Activated CD4-positive, alpha-beta T cell treated with anti-CD3 and anti-CD28 coated beads, Interleukin-2, amount 10 ng/mL, durations not matched to agents 7 days and 5 days (primary cell): ENCODE data around the gene GPATCH3. TPM values are rescaled to one million over a fixed set of nuclear protein-coding genes. Genes with fewer than 3 reads are reported as not detected.

Experiments used
- CTCF ChIA-PET: fragments of 350-600 bp; sonication (Branson Sonifier 250); formaldehyde crosslinking; loops from one replicate; lab custom pipeline; 2021; ENCODE audit warnings: antibody characterized with exemption; lab: Charles Lee
- POLR2A ChIA-PET: fragments of 350-600 bp; sonication (Branson Sonifier 250); formaldehyde crosslinking; loops from one replicate; lab custom pipeline; 2021; ENCODE audit warnings: antibody characterized with exemption; lab: Charles Lee
- DNase-seq: peaks from one replicate; pipeline ENCODE4 v3.0.0-alpha.2; 2020
- H3K27ac Mint-ChIP-seq: one replicate; pipeline ENCODE4 v1.8.0; 2021; ENCODE audit warnings: mild to moderate bottlenecking, moderate library complexity, mixed read lengths
- H3K27me3 Mint-ChIP-seq: one replicate; pipeline ENCODE4 v1.8.0; 2021; ENCODE audit warnings: mixed read lengths
- H3K36me3 Mint-ChIP-seq: one replicate; pipeline ENCODE4 v1.8.0; 2021; ENCODE audit warnings: low read depth, mixed read lengths
- H3K4me1 Mint-ChIP-seq: one replicate; pipeline ENCODE4 v1.8.0; 2021; ENCODE audit warnings: mixed read lengths
- H3K4me3 Mint-ChIP-seq: one replicate; pipeline ENCODE4 v1.8.0; 2021; ENCODE audit warnings: mild to moderate bottlenecking, moderate library complexity, mixed read lengths
- H3K9me3 Mint-ChIP-seq: one replicate; pipeline ENCODE4 v1.8.0; 2021; ENCODE audit warnings: mixed read lengths
- total RNA-seq, 2 experiments: library from RNA; stranded (reverse); gene quantifications; one replicate each; pipeline ENCODE4 v1.2.3, GENCODE V29; 2021

Gene GPATCH3
- total RNA-seq, 2 experiments from 2014 or later = 14.0 to 14.8 TPM

DNA sequence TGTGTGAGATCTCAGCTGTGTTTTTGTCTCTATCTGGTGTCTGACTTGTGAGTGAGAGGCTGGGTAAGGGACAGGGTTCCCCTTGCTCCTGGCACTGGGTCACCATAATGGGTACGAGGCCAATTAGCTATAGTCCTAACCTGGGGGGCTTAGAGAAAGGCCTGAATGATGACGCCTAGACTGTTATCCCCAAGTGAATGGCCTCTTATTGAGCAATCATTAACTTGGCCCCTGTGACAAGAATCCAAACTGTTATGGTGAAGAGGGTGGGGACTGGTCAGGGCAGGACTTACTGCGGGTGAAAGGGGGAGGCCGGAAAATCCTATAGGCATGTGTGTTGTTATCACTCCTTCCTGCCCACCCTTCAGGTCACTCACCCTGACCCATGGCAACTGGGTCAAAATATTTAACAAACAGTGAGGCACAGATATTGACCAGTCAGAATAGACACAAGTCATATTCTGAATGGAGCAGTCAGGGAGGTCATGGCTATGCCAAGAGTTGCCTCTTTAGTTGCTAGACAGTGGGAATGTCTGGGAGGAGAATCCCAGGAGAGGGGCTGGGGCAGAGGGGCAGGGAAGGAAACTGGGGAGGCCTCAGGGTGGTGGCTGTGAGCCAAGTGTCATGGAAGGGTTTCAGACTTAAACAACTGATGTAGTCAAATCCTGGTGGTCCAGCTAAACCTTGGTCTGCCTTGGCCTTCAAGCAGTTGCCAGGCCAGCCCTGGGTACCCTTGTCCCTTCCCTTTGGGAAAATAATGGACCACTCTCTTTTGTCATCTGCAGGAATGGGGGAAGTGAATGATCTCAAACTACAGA, 10.3 kb upstream of the GPATCH3 start:
- H3K9me3 Mint-ChIP-seq = no peaks in the 10 kb centered on the region
- DNase-seq = no peak
- peaks cover 5% of the 10 kb centered on the region for H3K27me3 Mint-ChIP-seq
- H3K27ac Mint-ChIP-seq = no peak overlapping the region
- ChIA-PET POLR2A (no interaction called here), CTCF (interaction anchor here (0.6 to 1.4 kb wide), 2 partner anchors 20 to 267 kb away, joined by 3 to 4 read pairs; partner anchors contain the start of gene GPN2)
- no peaks in the 10 kb centered on the region for H3K36me3 Mint-ChIP-seq
- no peak overlapping the region for H3K4me3 Mint-ChIP-seq
- no peaks in the 10 kb centered on the region for H3K4me1 Mint-ChIP-seq

DNA sequence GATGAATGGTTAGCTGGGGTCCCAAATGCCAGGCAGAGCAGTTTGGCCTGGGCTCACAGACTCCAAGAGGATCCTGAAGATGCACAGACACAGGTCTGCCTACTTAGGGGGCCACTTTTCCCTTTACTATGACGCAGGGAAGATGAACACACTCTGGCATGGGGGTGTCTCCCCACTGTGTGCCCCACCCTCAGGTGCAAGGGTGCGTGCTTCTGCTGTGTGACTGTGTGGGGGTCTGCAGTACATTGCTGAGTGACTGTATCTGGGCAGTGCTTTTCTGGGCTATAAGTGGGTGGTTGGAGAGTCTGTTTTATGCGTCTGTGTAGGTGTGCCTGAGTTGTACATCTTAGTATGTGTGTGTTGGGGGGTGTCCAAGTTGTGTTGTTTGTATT, 9.7 kb upstream of the GPATCH3 start:
- Mint-ChIP-seq H3K9me3 (no peaks in the 10 kb centered on the region), H3K36me3 (no peaks in the 10 kb centered on the region), H3K27me3 (peaks cover 5% of the 10 kb centered on the region), H3K4me3 (no peak overlapping the region), H3K27ac (no peak overlapping the region), H3K4me1 (no peaks in the 10 kb centered on the region)
- ChIA-PET CTCF (interaction anchor here (0.6 kb wide), 1 partner anchor 266 kb away, joined by 4 read pairs; no protein-coding TSS in a partner anchor), POLR2A (no interaction called here)
- DNase-seq = no peak

DNA sequence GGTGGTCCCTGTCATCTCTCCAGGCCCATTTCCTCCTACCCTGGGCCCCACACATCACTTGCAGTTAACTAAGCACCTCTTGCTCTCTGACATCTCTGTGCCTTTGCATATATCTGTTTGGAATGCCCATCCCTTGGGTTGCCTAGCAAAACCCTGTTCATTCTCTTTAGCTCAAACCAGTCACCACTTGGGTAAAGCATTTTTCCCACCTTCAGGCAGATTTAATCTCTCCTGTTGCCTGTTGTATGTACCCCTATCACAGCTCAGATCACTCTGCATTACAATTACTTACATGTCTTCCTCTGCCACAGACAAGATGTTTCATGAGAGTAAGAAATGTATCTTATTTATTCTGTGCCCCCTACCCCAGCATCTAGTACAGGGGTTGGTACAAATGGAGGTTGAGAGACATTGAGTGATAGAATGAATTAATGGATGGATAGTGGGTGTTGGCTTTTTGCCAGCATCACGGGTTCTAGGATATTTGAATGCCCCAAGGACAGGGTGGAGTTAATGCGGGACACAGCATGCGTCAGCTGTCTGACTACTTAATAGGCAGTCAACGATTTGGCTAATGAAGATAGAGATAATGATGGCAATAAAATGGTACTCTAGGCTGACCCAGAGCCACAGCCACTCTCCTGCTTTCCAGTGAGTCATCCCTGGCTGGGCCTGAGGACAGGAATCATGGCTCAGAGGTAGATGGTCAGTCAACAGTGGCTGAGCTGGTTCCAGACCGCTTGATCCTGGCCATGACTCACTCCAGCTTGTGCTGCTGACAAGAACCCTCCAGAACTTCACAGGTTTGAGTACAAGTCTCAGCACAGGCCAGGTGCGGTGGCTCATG, 7.0 kb upstream of the GPATCH3 start:
- CTCF ChIA-PET = interaction anchor here (1.3 kb wide), 1 partner anchor 21 kb away, joined by 4 read pairs; no protein-coding TSS in a partner anchor
- Mint-ChIP-seq H3K4me1 (peaks cover under 1% of the 10 kb centered on the region), H3K9me3 (no peaks in the 10 kb centered on the region), H3K27me3 (peaks cover 5% of the 10 kb centered on the region), H3K36me3 (no peaks in the 10 kb centered on the region), H3K4me3 (no peak overlapping the region), H3K27ac (no peak overlapping the region)
- POLR2A ChIA-PET = no interaction called here
- DNase-seq = no peak

DNA sequence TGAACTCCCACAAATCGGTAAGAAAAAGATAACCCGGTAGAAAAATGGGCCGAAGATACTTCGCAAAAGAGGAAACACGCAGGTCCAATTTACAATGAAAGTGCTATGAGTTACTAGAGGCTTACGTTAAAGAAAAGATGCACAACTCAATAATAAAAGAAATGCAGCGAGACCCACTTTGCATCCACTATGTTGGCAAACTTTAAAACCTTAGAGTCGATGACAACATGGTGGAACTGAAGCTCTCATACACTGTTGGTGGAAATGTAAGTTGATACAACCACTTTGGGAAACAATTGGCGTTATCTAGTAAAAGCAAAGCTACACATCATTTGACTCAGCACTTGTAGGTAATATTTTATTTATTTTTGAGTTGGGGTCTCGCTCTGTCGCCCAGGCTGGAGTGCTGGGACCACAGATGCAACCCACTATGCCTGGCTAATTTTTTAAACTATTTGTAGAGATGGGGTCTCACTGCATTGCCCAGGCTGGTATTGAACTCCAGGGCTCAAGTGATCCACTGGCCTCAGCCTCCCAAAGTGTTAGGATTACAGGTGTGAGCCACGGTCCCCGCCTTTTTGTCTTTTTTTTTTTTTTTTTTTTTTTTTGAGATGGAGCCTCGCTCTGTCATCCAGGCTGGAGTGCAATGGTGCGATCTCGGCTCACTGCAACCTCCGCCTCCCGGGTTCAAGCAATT, 696 bp upstream of the GPATCH3 start:
- no peaks in the 10 kb centered on the region for H3K9me3 Mint-ChIP-seq
- peak overlapping the region; percentile 99 for H3K27ac Mint-ChIP-seq
- CTCF ChIA-PET = interaction anchor here (0.8 to 2.7 kb wide), 6 partner anchors 10 to 129 kb away, joined by 3 to 11 read pairs (median 3); partner anchors contain the start of gene GPN2
- no peaks in the 10 kb centered on the region for H3K27me3 Mint-ChIP-seq
- POLR2A ChIA-PET = interaction anchor here (0.6 to 1.5 kb wide), 3 partner anchors 10 to 931 kb away, joined by 3 to 5 read pairs (median 3); no protein-coding TSS in a partner anchor
- H3K36me3 Mint-ChIP-seq = peaks cover 10% of the 10 kb centered on the region
- peaks cover 35% of the 10 kb centered on the region for H3K4me1 Mint-ChIP-seq
- no peak for DNase-seq
- H3K4me3 Mint-ChIP-seq = peak overlapping the region; percentile 91

DNA sequence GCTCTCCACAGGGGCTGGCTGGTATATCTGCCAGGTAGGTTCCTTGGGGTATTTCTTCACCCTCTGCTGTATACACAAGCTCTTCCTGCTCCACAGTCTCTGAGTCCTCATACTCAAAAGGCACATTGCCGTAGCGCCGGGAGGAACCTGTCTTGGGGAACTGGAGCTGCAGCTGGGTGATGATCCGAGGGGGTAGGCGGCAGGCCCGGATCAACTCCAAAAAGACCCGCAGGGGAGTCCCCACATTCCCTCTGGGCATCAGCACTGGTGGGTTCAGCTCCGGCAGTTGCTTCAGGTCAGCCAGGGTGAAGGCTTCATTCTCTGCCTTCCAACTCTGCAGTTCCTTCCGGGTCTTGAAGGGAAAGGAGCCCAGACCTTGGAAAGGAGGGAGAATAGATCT, 2.9 kb downstream of the GPATCH3 start:
- ChIA-PET CTCF (interaction anchor here (0.6 to 0.7 kb wide), 2 partner anchors 10 to 91 kb away, joined by 3 read pairs; no protein-coding TSS in a partner anchor), POLR2A (no interaction called here)
- H3K27me3 Mint-ChIP-seq = no peaks in the 10 kb centered on the region
- no peaks in the 10 kb centered on the region for H3K9me3 Mint-ChIP-seq
- no peak overlapping the region for H3K27ac Mint-ChIP-seq
- no peak for DNase-seq
- H3K4me3 Mint-ChIP-seq = no peak overlapping the region
- peaks cover 38% of the 10 kb centered on the region for H3K4me1 Mint-ChIP-seq
- H3K36me3 Mint-ChIP-seq = peaks cover 29% of the 10 kb centered on the region

DNA sequence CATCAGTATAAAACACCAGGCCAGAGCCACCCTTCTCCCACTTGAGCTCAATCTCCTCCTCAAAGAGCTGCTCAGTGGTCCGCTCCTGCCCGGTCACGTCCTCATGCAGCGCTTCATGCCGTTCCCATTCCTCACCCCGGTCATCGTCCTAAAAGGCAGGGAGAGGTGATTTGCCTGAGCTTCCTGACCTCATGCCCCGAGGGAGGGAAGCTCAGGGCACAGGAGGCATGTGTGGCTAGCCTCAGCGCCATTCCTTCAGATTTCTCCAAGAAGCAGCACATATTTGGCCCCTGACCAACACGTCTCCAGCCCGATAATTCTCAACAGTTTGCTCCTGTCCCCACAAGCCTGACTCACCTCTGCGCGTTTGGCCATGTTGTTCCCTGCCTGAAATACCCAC, 6.0 kb downstream of the GPATCH3 start:
- Mint-ChIP-seq H3K4me1 (peaks cover 31% of the 10 kb centered on the region), H3K27me3 (no peaks in the 10 kb centered on the region), H3K4me3 (no peak overlapping the region), H3K27ac (no peak overlapping the region), H3K36me3 (peaks cover 43% of the 10 kb centered on the region), H3K9me3 (no peaks in the 10 kb centered on the region)
- ChIA-PET CTCF (interaction anchor here (1.1 kb wide), 1 partner anchor 12 kb away, joined by 5 read pairs; no protein-coding TSS in a partner anchor), POLR2A (no interaction called here)
- no peak for DNase-seq

DNA sequence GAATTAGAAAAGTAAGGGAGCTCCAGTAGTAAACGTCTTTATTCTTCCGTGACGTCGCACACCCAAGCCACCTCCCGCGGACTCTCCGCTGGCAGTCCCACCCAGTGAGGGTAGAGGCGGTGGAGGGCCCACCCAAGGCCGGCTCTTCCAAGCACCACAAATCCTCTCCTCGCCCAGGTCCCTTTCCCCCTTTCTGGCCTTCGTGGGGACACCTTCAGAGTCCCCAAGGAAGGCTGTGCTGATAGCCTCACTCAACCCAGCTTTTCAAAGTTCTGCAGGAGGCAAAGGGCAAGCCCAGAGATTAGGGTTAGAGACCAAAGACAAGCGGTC, 9.8 kb downstream of the GPATCH3 start:
- Mint-ChIP-seq H3K27ac (peak overlapping the region; percentile 95), H3K4me3 (peak overlapping the region; percentile 94), H3K4me1 (peaks cover 34% of the 10 kb centered on the region), H3K27me3 (no peaks in the 10 kb centered on the region), H3K9me3 (no peaks in the 10 kb centered on the region), H3K36me3 (peaks cover 54% of the 10 kb centered on the region)
- no peak for DNase-seq
- ChIA-PET CTCF (interaction anchor here (0.7 to 1.6 kb wide), 10 partner anchors 9 to 102 kb away, joined by 3 to 11 read pairs (median 3); partner anchors contain the start of gene GPATCH3), POLR2A (interaction anchor here (0.6 to 1.4 kb wide), 4 partner anchors 10 to 25 kb away, joined by 3 to 5 read pairs (median 5); partner anchors contain the start of gene GPATCH3)

DNA sequence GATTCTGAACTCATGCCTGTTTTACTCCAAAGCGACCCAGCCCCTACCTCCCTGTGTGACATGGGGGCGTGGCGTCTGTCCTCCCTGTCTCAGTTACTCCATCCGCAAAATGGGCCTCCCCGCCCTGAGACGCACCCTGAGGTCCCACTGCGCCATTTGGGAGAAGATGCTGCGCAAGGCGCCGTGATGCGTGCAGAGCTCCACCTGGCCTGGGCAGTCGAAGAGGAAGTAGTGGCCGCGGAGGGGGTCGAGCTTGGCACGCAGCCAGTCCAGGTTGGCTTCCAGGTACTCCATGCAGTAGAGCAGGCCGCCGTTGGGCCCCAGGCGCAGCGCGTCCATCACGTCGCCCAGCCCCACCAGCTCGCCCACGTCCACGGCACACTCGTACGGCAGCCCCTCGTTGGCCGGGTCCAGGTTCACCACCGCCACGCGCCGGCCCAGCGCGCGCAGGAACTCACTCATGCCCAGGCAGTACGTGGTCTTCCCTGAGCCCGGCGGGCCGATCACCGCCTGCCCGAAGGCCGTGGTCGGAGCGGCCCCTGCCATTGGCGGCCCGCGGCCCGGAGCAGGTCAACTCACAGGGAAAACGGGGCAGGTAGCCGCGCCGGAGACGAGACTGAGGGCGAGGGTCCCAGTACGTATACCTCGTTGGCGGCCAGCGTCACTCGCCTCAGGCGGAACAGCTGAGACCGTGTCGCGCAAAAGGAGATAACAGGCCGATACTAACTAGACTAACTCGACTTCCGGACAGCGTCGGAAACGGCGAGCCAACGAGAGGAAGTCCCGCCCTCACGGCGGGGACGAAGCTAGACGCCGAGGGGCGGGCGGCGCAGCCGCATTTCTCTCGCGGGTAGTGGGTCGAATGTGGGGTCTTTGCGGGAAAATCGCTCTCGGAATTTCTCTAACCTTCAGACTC, 10.5 kb downstream of the GPATCH3 start, which contains the start of gene GPN2:
Gene GPN2, minus strand, starts transcription at position 733 of the 916 bp plus-strand sequence. Its CDS starts 187 bp downstream, at position 546.
- peak within 1 kb of the TSS; percentile 95 for H3K27ac Mint-ChIP-seq
- H3K27me3 Mint-ChIP-seq = no peaks in the 10 kb centered on the region
- ChIA-PET POLR2A (interaction anchor here (0.6 to 1.4 kb wide), 4 partner anchors 11 to 25 kb away, joined by 3 to 5 read pairs (median 5); partner anchors contain the start of gene GPATCH3), CTCF (interaction anchor here (0.7 to 1.6 kb wide), 13 partner anchors 9 to 288 kb away, joined by 3 to 11 read pairs (median 3); partner anchors contain the start of gene GPATCH3)
- no peaks in the 10 kb centered on the region for H3K9me3 Mint-ChIP-seq
- DNase-seq = peak; percentile 85
- H3K36me3 Mint-ChIP-seq = peaks cover 60% of the 10 kb centered on the region
- H3K4me1 Mint-ChIP-seq = peaks cover 34% of the 10 kb centered on the region
- H3K4me3 Mint-ChIP-seq = peak within 1 kb of the TSS; percentile 94

DNA sequence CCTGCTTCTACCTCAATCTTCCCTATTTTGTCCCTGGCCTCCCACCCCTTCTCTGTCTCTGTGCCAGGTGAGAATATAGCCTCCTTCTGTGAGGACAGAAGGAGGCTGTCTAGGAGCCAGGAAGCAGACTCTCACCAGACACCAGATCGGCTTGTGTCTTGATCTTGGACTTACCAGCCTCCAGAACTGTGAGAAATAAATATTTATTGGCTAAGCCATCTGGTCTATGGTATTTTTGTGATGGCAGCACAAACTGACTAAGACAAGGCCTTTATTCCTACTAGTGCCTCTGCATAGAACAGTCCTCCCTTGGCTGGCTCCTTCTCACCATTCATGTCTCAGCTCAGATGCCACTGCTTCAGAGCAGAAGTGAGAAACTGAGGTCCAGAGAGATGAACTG, 12.0 kb downstream of the GPATCH3 start:
- peaks cover 62% of the 10 kb centered on the region for H3K36me3 Mint-ChIP-seq

DNA sequence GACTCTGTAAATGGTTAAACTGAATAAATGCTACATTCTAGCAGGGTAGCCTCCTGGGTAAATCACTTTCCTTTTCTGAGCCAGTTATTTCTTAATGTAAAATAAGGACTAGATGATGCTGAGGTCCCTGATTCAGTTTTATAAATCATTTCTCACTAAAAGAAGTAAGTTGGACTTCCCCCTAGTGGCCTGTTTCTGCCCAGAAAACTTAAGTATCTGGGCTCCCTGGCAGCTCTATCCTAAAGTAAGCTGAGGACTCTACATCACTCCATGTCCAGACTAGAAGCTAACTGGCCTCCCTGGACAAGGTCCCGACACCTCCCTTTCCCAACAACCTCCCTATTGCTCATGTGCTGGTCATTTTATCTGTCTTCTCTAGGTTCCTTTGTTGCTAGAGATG, 13.1 kb downstream of the GPATCH3 start:
- Mint-ChIP-seq H3K4me3 (peak overlapping the region; percentile 2), H3K36me3 (peaks cover 61% of the 10 kb centered on the region), H3K9me3 (no peaks in the 10 kb centered on the region), H3K27ac (no peak overlapping the region), H3K4me1 (peaks cover 36% of the 10 kb centered on the region), H3K27me3 (no peaks in the 10 kb centered on the region)
- POLR2A ChIA-PET = interaction anchor here (0.6 to 0.7 kb wide), 3 partner anchors 55 to 375 kb away, joined by 5 read pairs; no protein-coding TSS in a partner anchor
- peak; percentile 27 for DNase-seq
- CTCF ChIA-PET = interaction anchor here (0.6 to 2.3 kb wide), 16 partner anchors 9 to 844 kb away, joined by 3 to 10 read pairs (median 4); partner anchors contain the start of gene GPATCH3

More for the DNA sequence above, 12.0 kb downstream of the GPATCH3 start:
- Mint-ChIP-seq H3K27me3 (no peaks in the 10 kb centered on the region), H3K4me1 (peaks cover 31% of the 10 kb centered on the region), H3K4me3 (peak overlapping the region; percentile 94), H3K27ac (peak overlapping the region; percentile 34), H3K9me3 (no peaks in the 10 kb centered on the region)
- ChIA-PET CTCF (interaction anchor here (0.6 to 2.3 kb wide), 10 partner anchors 10 to 286 kb away, joined by 3 to 10 read pairs (median 4); partner anchors contain the start of genes GPATCH3 and PIGV), POLR2A (interaction anchor here (0.6 to 0.7 kb wide), 2 partner anchors 10 to 23 kb away, joined by 3 to 5 read pairs; no protein-coding TSS in a partner anchor)
- no peak for DNase-seq
